NCI-H460 (cell line): ENCODE measurements around the gene KDM2B. TPM values are rescaled to one million over a fixed set of nuclear protein-coding genes. Genes with fewer than 3 reads are reported as not detected.

Experiments
- DNase-seq: peaks from one replicate; pipeline ENCODE4 v3.0.0-alpha.2; 2016; ENCODE audit warnings: low read depth; ENCODE audit errors: extremely low read depth
- total RNA-seq: library from RNA; depleted of rRNA; stranded (reverse); fragments of >200 nt; shearing (Covaris generic); gene quantifications from 2 replicates; pipeline ENCODE4 v1.2.3, GENCODE V29; 2014

The KDM2B gene
- total RNA-seq, 1 experiment from 2014 or later, result 16.9 TPM

GRCh38 chr12:121442028-121442948, 138.5 kb downstream of the KDM2B start:
- no peak for DNase-seq

- no peak for DNase-seq
These were observed 139.3 kb downstream of the KDM2B start for GRCh38 chr12:121441555-121441954.

GRCh38 chr12:121440768-121441167, 140.1 kb downstream of the KDM2B start:
- no peak for DNase-seq

DNA sequence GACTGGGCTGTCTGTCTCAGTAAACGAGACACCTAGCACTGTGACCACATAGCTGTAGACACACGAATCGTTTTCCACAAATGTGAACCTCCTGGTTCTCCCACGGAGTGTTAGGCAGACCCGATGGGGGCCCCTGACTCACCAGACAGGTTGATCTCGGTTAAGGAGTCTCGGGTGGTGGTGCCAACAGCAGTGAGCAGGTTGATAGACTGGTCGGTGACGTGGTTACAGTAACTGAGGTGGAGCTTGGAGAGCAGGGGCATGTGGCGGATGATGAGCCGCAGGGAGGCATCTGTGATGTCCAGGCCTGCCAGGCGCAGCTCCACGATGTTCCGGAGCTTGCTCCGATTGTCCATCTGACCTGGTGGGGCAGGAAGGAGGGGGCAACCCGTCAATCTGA, 141.1 kb downstream of the KDM2B start:
- DNase-seq, result no peak

DNA sequence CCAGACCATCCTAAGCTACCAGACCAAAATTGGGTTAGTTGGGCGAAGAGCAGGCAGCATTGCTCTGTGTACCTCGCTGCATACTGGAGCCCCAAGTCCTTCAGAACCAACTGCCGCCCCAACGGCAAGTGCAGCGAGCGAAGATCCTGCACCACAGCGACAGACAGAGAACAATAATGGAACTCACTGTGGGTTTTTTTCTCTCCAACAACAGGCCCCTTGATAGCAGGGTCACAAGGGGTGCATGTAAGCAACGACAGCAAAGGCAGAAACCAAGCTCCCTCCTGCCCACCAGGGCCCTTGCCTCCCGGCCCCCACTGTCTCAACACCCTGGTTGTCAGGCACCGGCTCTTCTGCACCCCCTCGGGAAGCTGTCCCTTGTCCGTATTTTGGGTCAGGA, 141.9 kb downstream of the KDM2B start:
- DNase-seq, result no peak

- no peak for DNase-seq
These were observed 144.1 kb downstream of the KDM2B start for GRCh38 chr12:121436706-121437105.

DNA sequence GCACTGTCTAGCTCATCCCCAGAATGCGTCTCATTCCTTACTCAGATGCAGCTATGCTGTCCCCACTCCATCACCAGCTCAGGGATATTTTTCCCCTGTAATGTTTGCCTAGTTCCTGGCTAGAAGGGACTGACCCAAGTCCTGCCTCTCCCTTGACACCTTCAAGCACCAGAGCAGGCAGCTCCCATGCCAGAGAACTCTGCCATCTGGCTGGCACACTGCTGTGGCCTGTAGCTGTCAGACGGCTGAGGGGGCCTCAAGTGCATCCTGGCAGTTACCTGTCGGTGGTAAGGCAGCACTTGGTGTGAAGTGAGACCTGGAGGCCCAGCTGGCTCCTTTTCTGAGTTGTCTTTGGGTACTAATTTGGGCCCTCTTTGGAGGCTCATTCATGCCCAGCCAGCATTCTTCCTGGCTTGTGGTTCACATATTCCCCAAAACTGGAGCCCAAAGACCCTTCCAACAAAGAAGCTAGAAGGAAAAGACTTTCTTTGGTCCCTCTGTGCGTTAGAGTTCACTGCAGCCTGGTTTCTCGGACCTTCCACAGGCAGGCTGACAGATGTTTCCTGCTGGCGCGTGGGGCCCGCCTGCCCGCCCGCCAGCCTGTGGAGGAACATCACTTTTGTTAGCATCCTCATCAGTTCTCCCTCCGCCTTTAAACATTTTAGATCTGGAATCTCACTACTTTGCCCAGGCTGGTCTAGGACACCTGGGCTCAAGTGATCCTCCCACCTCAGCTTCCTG, 147.9 kb downstream of the KDM2B start:
- no peak for DNase-seq

GRCh38 chr12:121430833-121431415, 149.9 kb downstream of the KDM2B start:
- no peak for DNase-seq

- DNase-seq, result no peak
These were observed 151.9 kb downstream of the KDM2B start for GRCh38 chr12:121428883-121429282.

GRCh38 chr12:121427556-121428050, 153.2 kb downstream of the KDM2B start:
- no peak for DNase-seq

DNA sequence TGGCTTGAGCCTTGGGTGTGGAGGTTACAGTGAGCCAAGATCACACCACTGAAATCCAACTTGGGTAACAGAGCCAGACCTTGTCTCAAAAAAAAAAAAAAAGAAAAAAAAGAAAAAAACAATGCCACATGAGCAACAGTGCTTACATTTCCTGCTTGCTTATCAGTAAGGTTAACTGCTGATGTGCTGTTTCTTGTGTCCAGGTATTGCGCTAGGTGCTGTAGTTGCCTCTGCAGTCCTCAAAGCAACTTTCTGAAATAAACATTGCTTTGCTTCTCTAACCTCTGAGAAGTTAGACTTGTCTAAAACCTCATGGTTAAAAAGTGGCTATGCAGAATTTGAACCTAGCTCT, 156.2 kb downstream of the KDM2B start:
- DNase-seq, result no peak

DNA sequence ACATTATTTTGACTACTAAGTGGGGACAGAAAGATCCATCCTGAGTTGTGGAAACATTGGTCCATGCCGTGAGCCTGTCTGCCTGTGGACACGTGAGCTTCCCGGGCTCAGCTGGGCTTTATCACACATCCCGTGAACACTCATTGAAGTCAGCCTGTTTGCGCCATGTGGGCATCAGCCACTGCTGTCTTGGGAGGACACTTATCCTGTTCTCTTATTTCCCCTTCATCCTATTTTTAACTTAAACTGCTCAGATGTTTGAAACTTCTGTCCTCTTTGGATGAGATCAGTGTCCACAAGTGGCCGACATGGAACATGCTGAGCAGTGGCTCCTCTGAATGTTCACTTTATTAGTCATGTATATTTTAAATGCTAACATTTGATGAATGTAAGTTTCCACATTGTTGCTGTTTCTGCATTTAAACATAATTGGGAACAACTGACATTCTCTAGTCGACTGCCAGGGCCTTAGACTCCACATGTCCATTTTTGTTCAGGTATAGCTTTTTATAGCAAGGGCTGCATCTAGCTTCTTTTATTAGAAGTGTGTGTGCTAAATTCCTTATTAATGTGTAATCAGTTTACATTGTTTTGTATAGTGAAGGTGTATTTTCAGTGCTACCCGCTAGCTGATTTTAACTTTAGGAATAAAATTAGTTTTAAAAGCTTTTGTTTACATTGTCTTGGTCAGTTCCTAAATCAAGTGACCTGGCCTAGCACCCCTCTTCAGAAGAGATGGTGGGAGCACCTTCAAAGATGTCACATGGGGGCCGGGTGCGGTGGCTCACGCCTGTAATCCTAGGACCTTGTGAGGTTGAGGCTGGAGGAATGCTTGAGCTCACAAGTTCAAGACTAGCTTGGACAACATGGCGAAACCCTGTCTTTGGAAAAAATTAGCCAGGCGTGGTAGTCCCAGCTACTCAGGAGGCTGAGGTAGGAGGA, 156.9 kb downstream of the KDM2B start:
- DNase-seq, result no peak

- DNase-seq, result no peak
These were observed 157.6 kb downstream of the KDM2B start for GRCh38 chr12:121423253-121423652.

GRCh38 chr12:121420109-121420508, 160.7 kb downstream of the KDM2B start:
- DNase-seq, result no peak

DNA sequence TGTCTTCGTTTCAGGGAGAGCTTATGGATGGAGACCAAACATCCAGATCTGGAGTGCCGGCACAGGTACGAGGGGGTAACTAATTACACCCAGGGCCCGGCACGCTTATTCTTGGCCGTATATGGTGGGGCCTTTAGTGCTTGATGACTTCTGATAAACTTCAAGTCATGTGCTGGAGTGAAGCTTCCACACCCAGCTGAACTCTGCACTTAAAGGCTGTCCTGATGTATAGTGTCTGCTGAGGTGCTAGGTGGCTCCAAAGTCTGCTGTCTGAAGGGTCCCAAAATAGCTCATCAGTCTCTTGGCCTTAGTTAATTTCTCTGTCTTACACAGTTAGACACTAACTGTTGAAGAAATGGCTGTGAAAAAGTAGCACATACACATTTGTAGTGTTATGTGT, 163.0 kb downstream of the KDM2B start:
- no peak for DNase-seq

DNA sequence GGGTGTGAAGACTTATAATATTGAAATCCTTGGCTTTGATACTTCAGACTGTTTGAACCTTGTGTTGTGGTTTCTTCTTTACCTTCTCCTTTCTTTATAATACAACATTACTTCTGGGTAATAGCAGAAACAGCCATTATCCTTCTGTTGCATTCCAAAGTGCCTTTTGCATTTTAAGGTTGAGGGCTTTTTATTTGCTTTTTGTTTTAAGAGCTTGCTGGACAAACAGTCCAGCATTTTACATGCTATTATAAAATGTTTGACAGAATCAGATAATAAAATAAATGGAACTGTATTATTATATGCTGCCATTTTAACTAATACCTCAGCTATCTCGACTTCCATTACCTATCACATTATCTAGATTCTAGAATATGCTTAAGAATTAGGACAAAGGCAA, 166.9 kb downstream of the KDM2B start:
- DNase-seq, result no peak

DNA sequence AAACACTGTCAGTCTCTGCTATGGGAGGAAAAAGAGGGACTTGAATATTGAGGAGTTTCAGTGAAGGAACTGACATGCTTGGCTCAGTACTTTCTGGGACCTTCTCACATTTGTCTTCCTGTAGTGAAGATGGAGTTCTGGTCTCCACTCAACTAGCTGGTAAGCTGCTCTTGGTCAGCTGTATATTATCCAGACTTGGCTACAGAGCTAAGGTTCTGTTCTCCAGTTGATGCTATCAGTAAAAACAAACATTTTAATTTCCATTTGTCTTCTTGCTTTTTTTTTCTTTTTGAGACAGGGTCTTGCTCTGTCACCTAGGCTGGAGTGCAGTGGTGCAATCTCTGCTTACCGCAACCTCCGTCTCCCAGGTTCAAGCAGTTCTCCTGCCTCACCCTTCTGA, 175.6 kb downstream of the KDM2B start:
- DNase-seq, result no peak

- no peak for DNase-seq
These were observed 176.1 kb downstream of the KDM2B start for GRCh38 chr12:121404734-121405133.

GRCh38 chr12:121403721-121404120, 177.1 kb downstream of the KDM2B start:
- DNase-seq, result no peak
